Lung (tissue), 12 donors: ENCODE results near the gene SMG6. TPM values are rescaled to one million over a fixed set of nuclear protein-coding genes. Genes with fewer than 3 reads are reported as not detected.

Experiments
- ATAC-seq: fragments of 200-7000 bp; cut with Tn5 transposase; one replicate; pipeline ENCODE4 v1.9.1; 2020; ENCODE audit warnings: moderate number of reproducible peaks; ENCODE audit not compliant: insufficient read depth, low FRiP score
- DNase-seq, 3 donors: peaks; one replicate each; pipeline ENCODE4 v3.0.0-alpha.2; 2013 to 2017
- H3K27ac ChIP-seq, 2 donors: one replicate each; pipeline ENCODE4 v1.5.1; 2013; ENCODE audit warnings: mild to moderate bottlenecking in 2 of 2, moderate library complexity in 2 of 2, control low read depth in 1 of 2, inconsistent platforms in 1 of 2, low read depth in 1 of 2, low read length in 1 of 2
- H3K27me3 ChIP-seq, 3 donors: one replicate each; pipeline ENCODE4 v1.5.1; 2013; ENCODE audit warnings: low read length in 2 of 3; ENCODE audit not compliant: control insufficient read depth in 3 of 3, insufficient read depth in 3 of 3
- H3K36me3 ChIP-seq, 4 donors: one replicate each; pipeline ENCODE4 v1.5.1; 2013; ENCODE audit warnings: low read length in 4 of 4, mild to moderate bottlenecking in 1 of 4, moderate library complexity in 1 of 4; ENCODE audit not compliant: control insufficient read depth in 4 of 4, insufficient read depth in 4 of 4
- H3K4me1 ChIP-seq, 5 donors: one replicate each; pipeline ENCODE4 v1.5.1; 2013; ENCODE audit warnings: low read length in 5 of 5, mild to moderate bottlenecking in 2 of 5, moderate library complexity in 1 of 5; ENCODE audit not compliant: control insufficient read depth in 5 of 5, insufficient read depth in 5 of 5
- H3K4me3 ChIP-seq: one replicate; pipeline ENCODE4 v1.5.1; 2013; ENCODE audit warnings: mild to moderate bottlenecking, control low read depth, moderate library complexity
- H3K9ac ChIP-seq, 2 donors: one replicate each; pipeline ENCODE4 v1.5.1; 2013; ENCODE audit warnings: low read length in 2 of 2, control low read depth in 1 of 2; ENCODE audit not compliant: insufficient read depth in 1 of 2
- H3K9me3 ChIP-seq, 4 donors: one replicate each; pipeline ENCODE4 v1.5.1; 2013; ENCODE audit warnings: low read length in 3 of 4, mild to moderate bottlenecking in 1 of 4, moderate library complexity in 1 of 4; ENCODE audit not compliant: control insufficient read depth in 4 of 4, insufficient read depth in 3 of 4
- WGBS, 2 donors: extraction: QIAGEN DNeasy Blood & Tissue Kit; methylation state at CpG; one replicate each; pipeline ENCODE4 v1.1.7; 2013; 5-methylcytosine and 5-hydroxymethylcytosine counted together
- polyA plus RNA-seq, 2 donors: library from polyadenylated mRNA; stranded (reverse); fragments of 200-250 nt; gene quantifications; one replicate each; pipeline ENCODE4 v1.2.1, GENCODE V29; 2013
- total RNA-seq, 2 donors: library from RNA; depleted of rRNA in 1 of 2; stranded (reverse); fragments of >200 nt in 1 of 2; gene quantifications; one replicate each; pipeline ENCODE4 v1.2.1, GENCODE V29; 2014 to 2021
- TF ChIP-seq, protein P1 (sequence below): IDR thresholded peaks from 2 replicates; pipeline ENCODE4 v1.5.1; 2012; ENCODE audit warnings: mild to moderate bottlenecking; ENCODE audit errors: control extremely low read depth, extremely low read depth
- donor health status: control.
- donor health status: control.
- donor health status: Bipolar disorder and iron deficiency.
- donor health status: healthy.
- donor health status: DM: yes; HTN: yes; CAD: no.

The SMG6 gene
- total and polyA plus RNA-seq, 4 donors: 17.6 to 45.1 (median 28.9) TPM

GRCh38 chr17:2237521-2237921, 66.1 kb downstream of the SMG6 start:
- no peaks in the 10 kb centered on the region for H3K27me3 ChIP-seq
- no peaks in the 10 kb centered on the region for H3K9me3 ChIP-seq
- H3K4me1 ChIP-seq: peaks cover 5 to 73% (median 16%) of the 10 kb centered on the region in 5 donors
- peaks cover 3 to 17% (median 14%) of the 10 kb centered on the region in 4 donors for H3K36me3 ChIP-seq
- TF ChIP-seq, protein P1, sequence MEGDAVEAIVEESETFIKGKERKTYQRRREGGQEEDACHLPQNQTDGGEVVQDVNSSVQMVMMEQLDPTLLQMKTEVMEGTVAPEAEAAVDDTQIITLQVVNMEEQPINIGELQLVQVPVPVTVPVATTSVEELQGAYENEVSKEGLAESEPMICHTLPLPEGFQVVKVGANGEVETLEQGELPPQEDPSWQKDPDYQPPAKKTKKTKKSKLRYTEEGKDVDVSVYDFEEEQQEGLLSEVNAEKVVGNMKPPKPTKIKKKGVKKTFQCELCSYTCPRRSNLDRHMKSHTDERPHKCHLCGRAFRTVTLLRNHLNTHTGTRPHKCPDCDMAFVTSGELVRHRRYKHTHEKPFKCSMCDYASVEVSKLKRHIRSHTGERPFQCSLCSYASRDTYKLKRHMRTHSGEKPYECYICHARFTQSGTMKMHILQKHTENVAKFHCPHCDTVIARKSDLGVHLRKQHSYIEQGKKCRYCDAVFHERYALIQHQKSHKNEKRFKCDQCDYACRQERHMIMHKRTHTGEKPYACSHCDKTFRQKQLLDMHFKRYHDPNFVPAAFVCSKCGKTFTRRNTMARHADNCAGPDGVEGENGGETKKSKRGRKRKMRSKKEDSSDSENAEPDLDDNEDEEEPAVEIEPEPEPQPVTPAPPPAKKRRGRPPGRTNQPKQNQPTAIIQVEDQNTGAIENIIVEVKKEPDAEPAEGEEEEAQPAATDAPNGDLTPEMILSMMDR: no peak
- no peak overlapping the region for H3K4me3 ChIP-seq
- peak overlapping the region; percentile 56 to 70 for H3K27ac ChIP-seq
- DNase-seq (peak; percentile 49 to 70 (median 62)), ATAC-seq (no peak)
- peak overlapping the region in 1 of 2 donors; percentile 70 for H3K9ac ChIP-seq
- 54 to 81% methylated on average over 5 of the region's 5 CpGs for WGBS, 2 donors

GRCh38 chr17:2235792-2236366, 67.7 kb downstream of the SMG6 start:
- no peak for DNase-seq
- Histone ChIP-seq H3K9ac (peak overlapping the region in 1 of 2 donors; percentile 13), H3K27ac (peak overlapping the region; percentile 3 to 22)

DNA sequence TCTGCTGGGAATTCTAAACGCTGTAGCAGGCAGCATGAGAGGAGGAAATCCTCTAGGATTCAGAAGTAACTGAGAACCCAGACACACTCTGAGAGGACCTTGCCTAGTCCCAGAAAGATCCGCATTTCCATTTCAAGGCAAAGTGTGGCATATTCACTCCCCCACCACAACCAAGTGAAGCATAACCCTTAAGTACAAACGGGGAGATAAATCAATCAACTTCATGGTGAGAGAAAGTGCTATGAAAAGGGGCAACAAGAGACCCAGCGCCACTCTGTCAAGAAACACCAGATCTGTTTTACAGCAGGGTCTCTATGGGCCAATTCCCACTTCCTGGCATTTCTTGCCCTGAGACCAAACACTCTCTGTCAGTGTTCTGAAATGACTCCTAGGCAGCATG, 68.3 kb downstream of the SMG6 start:
- Histone ChIP-seq H3K9ac (no peak overlapping the region), H3K4me1 (peaks cover 5 to 61% (median 18%) of the 10 kb centered on the region in 5 donors), H3K27me3 (no peaks in the 10 kb centered on the region), H3K27ac (peak overlapping the region; percentile 3 to 22), H3K36me3 (peaks cover 3 to 18% (median 13%) of the 10 kb centered on the region in 4 donors), H3K4me3 (no peak overlapping the region), H3K9me3 (no peaks in the 10 kb centered on the region)
- ATAC-seq (no peak), DNase-seq (no peak)
- TF ChIP-seq, protein P1: no peak
- WGBS, 2 donors: 86 to 92% methylated on average over 4 of the region's 4 CpGs

More at GRCh38 chr17:2235792-2236366, 67.7 kb downstream of the SMG6 start:
- Histone ChIP-seq H3K36me3 (peaks cover 3 to 21% (median 14%) of the 10 kb centered on the region in 4 donors), H3K27me3 (no peaks in the 10 kb centered on the region), H3K9me3 (no peaks in the 10 kb centered on the region), H3K4me3 (no peak overlapping the region), H3K4me1 (peaks cover 5 to 62% (median 18%) of the 10 kb centered on the region in 5 donors)
- 75 to 85% methylated on average over 6 of the region's 6 CpGs for WGBS, 2 donors
- ATAC-seq: no peak
- TF ChIP-seq, protein P1: no peak
